Activated naive CD4-positive, alpha-beta T cell treated with anti-CD3 and anti-CD28 coated beads for 36 hours (primary cell): Measurements from ENCODE around the gene RELT. TPM values are rescaled to one million over a fixed set of nuclear protein-coding genes. Genes with fewer than 3 reads are reported as not detected.
"Not testable (repeated sequence)": the region's sequence is repeated elsewhere in the genome, so short reads cannot be mapped to it uniquely, and the experiment has no call there.

Experiments
- CTCF ChIA-PET: fragments of 350-600 bp; sonication (Branson Sonifier 250); formaldehyde crosslinking; loops from one replicate; lab custom pipeline; 2021; ENCODE audit warnings: antibody characterized with exemption; lab: Charles Lee
- DNase-seq: peaks from one replicate; pipeline ENCODE4 v3.0.0-alpha.2; 2020
- H3K27ac Mint-ChIP-seq: one replicate; pipeline ENCODE4 v1.8.0; 2021; ENCODE audit warnings: mild to moderate bottlenecking, mixed read lengths
- H3K27me3 Mint-ChIP-seq: one replicate; pipeline ENCODE4 v1.8.0; 2021; ENCODE audit warnings: low read depth, mixed read lengths
- H3K36me3 Mint-ChIP-seq: one replicate; pipeline ENCODE4 v1.8.0; 2021; ENCODE audit warnings: low read depth, mixed read lengths
- H3K4me1 Mint-ChIP-seq: one replicate; pipeline ENCODE4 v1.8.0; 2021; ENCODE audit warnings: low read depth, mixed read lengths
- H3K4me3 Mint-ChIP-seq: one replicate; pipeline ENCODE4 v1.8.0; 2021; ENCODE audit warnings: mild to moderate bottlenecking, moderate library complexity, mixed read lengths
- H3K9me3 Mint-ChIP-seq: one replicate; pipeline ENCODE4 v1.8.0; 2021; ENCODE audit warnings: mixed read lengths
- intact Hi-C: fragments of 100-400 bp; cut with micrococcal nuclease; formaldehyde crosslinking; loops from one replicate; pipeline ENCODE4 v1.15.1; 2023
- total RNA-seq, 2 experiments: library from RNA; stranded (reverse); gene quantifications; one replicate each; pipeline ENCODE4 v1.2.3, GENCODE V29; 2021

Gene RELT
- total RNA-seq, 2 experiments from 2014 or later: 17.9 to 18.5 TPM

DNA sequence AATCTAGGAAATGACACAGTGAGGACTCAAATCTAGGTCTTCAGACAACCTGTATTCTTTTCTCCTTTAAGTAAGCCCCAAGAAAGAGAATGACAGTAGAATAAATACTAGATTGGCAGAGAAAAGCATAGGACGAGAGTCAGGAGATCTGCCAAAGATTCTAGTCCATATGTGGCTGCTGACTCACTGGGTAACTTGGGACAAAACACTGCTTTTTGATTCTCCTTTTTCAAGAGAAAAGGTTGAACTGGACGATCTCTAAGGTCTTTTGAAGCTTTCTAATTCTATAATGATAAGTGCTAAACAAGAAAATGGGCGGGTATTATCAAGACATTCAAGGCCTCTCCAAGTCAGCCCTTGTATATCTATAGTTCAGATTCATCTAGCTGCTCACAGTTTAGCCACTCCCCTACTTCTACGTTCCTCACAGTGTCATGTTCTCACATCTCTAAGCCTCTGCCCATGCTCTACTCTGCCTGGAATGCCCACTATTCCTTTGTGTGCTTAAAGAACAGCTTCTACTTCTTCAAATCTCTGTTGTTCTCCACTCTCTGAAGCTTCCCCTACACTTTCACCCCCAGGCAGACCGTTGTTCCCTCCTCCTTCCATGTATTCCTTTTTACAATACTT lies 53.0 kb downstream of the RELT start:
- Mint-ChIP-seq H3K4me3 (no peak overlapping the region), H3K4me1 (peaks cover 9% of the 10 kb centered on the region), H3K27ac (no peak overlapping the region), H3K9me3 (no peaks in the 10 kb centered on the region), H3K27me3 (no peaks in the 10 kb centered on the region), H3K36me3 (no peaks in the 10 kb centered on the region)
- CTCF ChIA-PET: interaction anchor here (0.7 to 1.0 kb wide), 2 partner anchors 22 to 234 kb away, joined by 3 to 4 read pairs; no protein-coding TSS in a partner anchor
- intact Hi-C loops: loop anchor here (5.0 kb wide), 1 partner anchor 93 kb away; no protein-coding TSS in a partner anchor
- DNase-seq: no peak

DNA sequence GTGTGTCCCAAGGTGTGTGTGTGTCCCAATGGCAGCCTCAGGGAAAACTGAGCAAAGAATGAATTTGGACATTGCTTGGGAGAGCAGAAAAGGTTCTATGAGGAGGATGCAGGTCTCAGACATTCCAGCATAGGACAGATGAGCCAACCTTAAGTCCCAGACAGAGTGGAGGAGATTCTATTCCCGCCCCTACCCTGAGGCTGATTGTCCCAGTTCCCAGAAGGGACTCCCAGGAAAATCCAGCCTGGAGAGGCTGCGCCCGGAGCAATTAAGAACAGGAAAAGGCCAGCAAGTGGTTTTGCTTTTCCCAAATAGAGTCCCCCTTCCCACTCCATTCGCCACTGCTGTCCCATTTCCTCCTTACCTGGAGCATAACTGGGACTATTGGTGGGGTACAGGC lies 54.1 kb downstream of the RELT start:
- no peak overlapping the region for H3K4me3 Mint-ChIP-seq
- no peaks in the 10 kb centered on the region for H3K36me3 Mint-ChIP-seq
- no peak overlapping the region for H3K27ac Mint-ChIP-seq
- no peaks in the 10 kb centered on the region for H3K9me3 Mint-ChIP-seq
- H3K4me1 Mint-ChIP-seq: peaks cover 9% of the 10 kb centered on the region
- intact Hi-C loops: no loop called here
- H3K27me3 Mint-ChIP-seq: no peaks in the 10 kb centered on the region
- DNase-seq: no peak
- CTCF ChIA-PET: no interaction called here

DNA sequence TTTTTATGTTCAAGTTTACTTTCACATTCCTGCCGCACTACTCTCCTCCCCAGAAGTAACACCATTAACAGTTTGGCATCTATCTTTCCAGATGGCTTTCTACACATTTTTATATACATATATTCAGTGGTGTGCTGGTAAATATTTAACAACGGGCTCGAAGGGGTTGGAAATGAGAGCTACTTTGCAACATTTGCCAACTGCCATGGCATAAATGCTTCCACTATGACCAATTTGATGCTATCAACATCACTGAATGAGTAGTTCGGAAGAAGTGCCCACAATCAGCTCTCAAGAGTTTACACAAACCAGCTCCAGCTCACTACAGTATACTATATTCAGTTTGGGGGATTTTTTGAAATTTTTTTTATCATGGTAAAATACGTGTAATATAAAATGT lies 55.2 kb downstream of the RELT start:
- intact Hi-C loops: no loop called here
- Mint-ChIP-seq H3K4me3 (no peak overlapping the region), H3K27ac (no peak overlapping the region), H3K36me3 (no peaks in the 10 kb centered on the region), H3K27me3 (no peaks in the 10 kb centered on the region), H3K9me3 (no peaks in the 10 kb centered on the region), H3K4me1 (peaks cover 9% of the 10 kb centered on the region)
- no peak for DNase-seq
- CTCF ChIA-PET: no interaction called here

DNA sequence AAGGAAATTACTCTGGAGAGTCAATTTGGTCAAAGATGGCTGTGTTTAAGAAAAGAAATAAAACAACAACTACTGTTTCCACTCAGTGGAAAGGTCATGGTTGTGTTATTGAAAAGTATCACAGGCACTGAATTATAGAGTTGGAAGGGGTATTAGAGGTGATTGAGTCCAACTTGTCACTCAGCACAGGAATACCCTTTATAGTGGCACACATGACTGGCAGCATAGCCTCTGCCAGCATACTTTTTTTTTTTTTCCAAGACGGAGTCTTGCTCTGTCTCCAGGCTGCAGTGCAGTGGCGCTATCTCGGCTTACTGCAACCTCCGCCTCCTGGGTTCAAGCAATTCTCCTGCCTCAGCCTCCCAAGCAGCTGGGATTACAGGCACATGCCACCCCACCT lies 60.7 kb downstream of the RELT start:
- intact Hi-C loops, H3K27me3 Mint-ChIP-seq, H3K36me3 Mint-ChIP-seq, H3K27ac Mint-ChIP-seq, DNase-seq, H3K4me3 Mint-ChIP-seq, H3K4me1 Mint-ChIP-seq, H3K9me3 Mint-ChIP-seq: not testable (repeated sequence)
- CTCF ChIA-PET: interaction anchor here (0.9 kb wide), 1 partner anchor 29 kb away, joined by 3 read pairs; no protein-coding TSS in a partner anchor

DNA sequence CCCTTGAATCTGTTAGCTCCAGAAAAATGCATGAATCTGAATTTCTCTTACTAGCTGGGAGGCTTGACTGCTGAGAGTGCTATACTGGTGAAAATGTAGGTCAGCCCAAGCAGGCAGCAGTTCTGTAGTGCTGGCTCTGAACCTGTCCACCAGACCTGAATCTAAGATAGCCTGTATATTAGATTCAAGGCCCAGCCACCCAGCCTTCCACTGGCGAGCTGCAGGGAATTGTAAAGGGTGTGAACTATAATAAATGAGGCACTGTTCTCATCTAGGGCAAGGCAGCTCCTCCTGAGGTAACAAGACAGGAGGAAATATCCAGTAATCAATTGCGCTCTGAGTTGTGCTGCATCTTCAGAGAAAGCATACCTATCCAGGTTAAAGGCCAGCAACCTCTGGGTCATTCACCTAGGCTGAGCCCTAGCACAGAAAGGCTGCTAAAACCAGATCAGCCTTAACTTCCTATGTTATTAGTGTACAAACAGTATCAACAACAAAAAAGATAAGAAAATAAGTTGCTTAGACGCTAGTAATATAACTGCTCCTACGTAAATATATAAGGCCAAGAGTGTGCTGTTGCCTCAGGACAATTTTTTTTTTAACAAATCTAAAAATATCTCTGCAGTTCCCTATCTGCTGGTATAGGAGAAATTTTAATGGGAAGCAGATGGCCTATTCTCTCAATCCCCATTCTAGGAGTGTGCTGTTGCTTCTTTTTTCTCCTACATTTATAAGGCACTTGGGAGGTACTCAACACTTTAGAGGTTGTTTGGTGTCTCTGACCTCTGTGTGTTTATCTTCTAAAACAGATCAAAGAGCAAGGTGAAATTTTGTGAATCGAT lies 63.0 kb downstream of the RELT start:
- intact Hi-C loops: no loop called here
- no peaks in the 10 kb centered on the region for H3K27me3 Mint-ChIP-seq
- no peaks in the 10 kb centered on the region for H3K9me3 Mint-ChIP-seq
- H3K27ac Mint-ChIP-seq: no peak overlapping the region
- no peak overlapping the region for H3K4me3 Mint-ChIP-seq
- no peak for DNase-seq
- CTCF ChIA-PET: interaction anchor here (0.7 kb wide), 3 partner anchors 15 to 103 kb away, joined by 3 to 4 read pairs (median 3); no protein-coding TSS in a partner anchor
- H3K36me3 Mint-ChIP-seq: no peaks in the 10 kb centered on the region
- H3K4me1 Mint-ChIP-seq: peaks cover 2% of the 10 kb centered on the region

DNA sequence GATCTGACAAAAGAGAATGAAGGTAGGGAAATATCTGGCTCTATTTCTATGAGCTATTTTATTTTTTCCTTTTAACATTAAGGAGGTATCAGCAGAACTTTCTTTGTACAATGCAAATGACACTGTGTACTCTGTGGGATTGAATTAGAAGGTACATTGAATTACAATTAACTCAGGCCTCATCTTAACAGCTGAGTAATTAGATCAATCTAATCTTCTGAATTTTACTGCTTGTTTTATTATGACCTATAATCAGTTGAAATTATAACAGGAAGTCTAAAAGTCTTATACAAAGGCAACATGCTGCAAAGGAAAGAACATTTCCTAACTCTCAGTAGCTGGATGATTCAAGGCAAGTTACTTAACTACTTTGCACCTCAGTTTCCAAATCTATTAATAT lies 69.8 kb downstream of the RELT start:
- CTCF ChIA-PET: interaction anchor here (0.6 to 1.3 kb wide), 4 partner anchors 23 to 153 kb away, joined by 3 to 4 read pairs (median 4); no protein-coding TSS in a partner anchor
- intact Hi-C loops: no loop called here

DNA sequence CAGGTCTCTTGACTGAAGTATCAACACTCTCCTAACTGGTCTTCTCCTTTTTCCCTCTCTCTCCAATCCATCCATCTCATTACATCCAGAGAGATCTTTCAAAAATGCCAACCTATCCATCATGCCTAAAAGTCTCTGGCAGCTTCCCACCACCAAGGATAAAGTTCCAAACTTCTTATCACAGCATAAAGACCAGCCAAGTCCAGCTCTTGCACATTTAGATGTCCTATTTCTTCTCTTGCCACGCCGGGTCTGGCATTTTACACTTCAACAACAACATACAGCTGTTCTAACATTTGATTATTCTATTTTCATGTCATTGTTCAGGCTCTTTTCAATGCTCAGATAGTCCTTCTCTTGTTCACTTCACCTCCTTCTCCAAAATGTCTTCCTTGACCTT lies 70.6 kb downstream of the RELT start:
- Mint-ChIP-seq H3K4me1 (peaks cover 3% of the 10 kb centered on the region), H3K4me3 (no peak overlapping the region), H3K36me3 (no peaks in the 10 kb centered on the region), H3K27ac (no peak overlapping the region), H3K27me3 (no peaks in the 10 kb centered on the region), H3K9me3 (no peaks in the 10 kb centered on the region)
- DNase-seq: no peak
- intact Hi-C loops: no loop called here
- CTCF ChIA-PET: interaction anchor here (0.6 to 1.3 kb wide), 3 partner anchors 23 to 32 kb away, joined by 3 to 4 read pairs (median 4); no protein-coding TSS in a partner anchor

More for the DNA sequence above, 69.8 kb downstream of the RELT start:
- H3K36me3 Mint-ChIP-seq: no peaks in the 10 kb centered on the region
- peaks cover 3% of the 10 kb centered on the region for H3K4me1 Mint-ChIP-seq
- H3K4me3 Mint-ChIP-seq: no peak overlapping the region
- no peaks in the 10 kb centered on the region for H3K9me3 Mint-ChIP-seq
- no peak overlapping the region for H3K27ac Mint-ChIP-seq
- H3K27me3 Mint-ChIP-seq: no peaks in the 10 kb centered on the region
- DNase-seq: no peak

Other genes starting within 250 kb of the RELT start
- 10 to 100 TPM; 31.1 to 36.8 TPM for gene FCHSD2, start 234.1 kb upstream of the RELT start, total RNA-seq
- not detected for gene P2RY2, start 158.1 kb upstream of the RELT start, total RNA-seq
- not detected for gene P2RY6, start 104.1 kb upstream of the RELT start, total RNA-seq
- under 1 TPM in 1 of 2 experiments, not detected in 1; 0.19 TPM for gene ARHGEF17, start 68.1 kb upstream of the RELT start, total RNA-seq
- 10 to 100 TPM; 11.9 to 13.0 TPM for gene FAM168A, start 221.7 kb downstream of the RELT start, total RNA-seq